Pancreas (tissue), 10 donors: ENCODE results near the gene CFAP43. TPM values are rescaled to one million over a fixed set of nuclear protein-coding genes. Genes with fewer than 3 reads are reported as not detected.

Experiments
- ATAC-seq, 4 donors: fragments of 200-7000 bp; cut with Tn5 transposase; one replicate each; pipeline versions ENCODE4 v1.8.0 to v1.9.1; 2020; ENCODE audit warnings: mild to moderate bottlenecking in 4 of 4, moderate library complexity in 4 of 4
- DNase-seq, 6 donors: peaks; one replicate each; pipeline ENCODE4 v3.0.0-alpha.2; 2020
- FAIRE-seq: peaks from 2 replicates; lab custom pipeline; 2012; peaks lifted over from hg19 to GRCh38; lab: Jason Lieb, UNC
- H3K27ac ChIP-seq, 4 donors: fragments of 200-600 bp; sonication (generic); 1 replicate in 3 of 4; 2 replicates in 1 of 4; pipeline versions ENCODE4 v1.5.0 to v1.8.0; 2020
- H3K27me3 ChIP-seq, 4 donors: fragments of 200-600 bp; one replicate each; pipeline ENCODE4 v1.8.0; 2021
- H3K36me3 ChIP-seq, 3 donors: fragments of 200-600 bp; sonication (generic) in 1 of 3; one replicate each; pipeline versions ENCODE4 v1.5.0 to v1.8.0; 2020 to 2021
- H3K4me1 ChIP-seq, 3 donors: fragments of 200-600 bp; one replicate each; pipeline ENCODE4 v1.8.0; 2021
- H3K4me3 ChIP-seq, 4 donors: fragments of 200-600 bp; sonication (generic) in 2 of 4; one replicate each; pipeline versions ENCODE4 v1.5.0 to v1.8.0; 2020 to 2021
- H3K9me3 ChIP-seq, 4 donors: fragments of 200-600 bp; one replicate each; pipeline ENCODE4 v1.8.0; 2021
- CTCF ChIP-seq, 4 donors: fragments of 200-600 bp; sonication (generic) in 3 of 4; IDR thresholded peaks; one replicate each; pipeline versions ENCODE4 v1.5.0 to v1.8.0; 2021; ENCODE audit warnings: antibody characterized with exemption in 4 of 4
- WGBS, 2 donors: extraction: QIAGEN DNeasy Blood & Tissue Kit; methylation state at CpG; one replicate each; pipeline ENCODE4 v1.1.7; 2013; 5-methylcytosine and 5-hydroxymethylcytosine counted together
- intact Hi-C, 3 donors: fragments of 100-400 bp; cut with DNase I; formaldehyde crosslinking; loops; one replicate each; pipeline versions ENCODE4 v1.11.1 to v1.14.2; 2022
- polyA plus RNA-seq, 2 donors: library from polyadenylated mRNA; stranded (reverse); fragments of 200-250 nt; gene quantifications; one replicate each; pipeline ENCODE4 v1.2.3, GENCODE V29; 2013
- total RNA-seq, 6 donors: library from RNA; stranded (reverse); fragmentation: NEBNext Ultra II Directional in 4 of 6; extraction: Animal tissue kit (Norgen Biotek cat#: 25700) in 4 of 6; gene quantifications; one replicate each; pipeline versions ENCODE4 v1.2.1 to v1.2.4, GENCODE V29; 2021 to 2023
- donor health status: healthy with polysubstance abuse.
- donor health status: DM: no; HTN: no; CAD: no; lungs with moderate emphysema.
- donor health status: DM: no; HTN: no; CAD: no.
- donor health status: control.
- donor health status: control.
- donor health status: Bipolar disorder and iron deficiency.
- donor health status: DM: yes; HTN: yes; CAD: no.
- donor health status: DM: no; HTN: no; CAD: no.
- donor health status: DM: no; HTN: no; CAD: no.
- donor health status: DM: yes; HTN: yes; CAD: no.

CFAP43 gene
- total and polyA plus RNA-seq, 8 donors = 0.60 to 6.2 (median 2.0) TPM

- H3K4me1 ChIP-seq = no peaks in the 10 kb centered on the region
- intact Hi-C loops = no loop called here
- no peaks in the 10 kb centered on the region for H3K27me3 ChIP-seq
- ATAC-seq (no peak), FAIRE-seq (no peak), DNase-seq (no peak)
- H3K36me3 ChIP-seq = no peaks in the 10 kb centered on the region
- no peak overlapping the region for H3K4me3 ChIP-seq
- no peaks in the 10 kb centered on the region for H3K9me3 ChIP-seq
- TF ChIP-seq CTCF (IDR thresholded peaks at IDR 0.05) = no peak
- H3K27ac ChIP-seq = no peak overlapping the region
Measured at GRCh38 chr10:104092749-104093148, 139.4 kb downstream of the CFAP43 start.

- no peak overlapping the region for H3K4me3 ChIP-seq
- no peaks in the 10 kb centered on the region for H3K4me1 ChIP-seq
- FAIRE-seq (no peak), DNase-seq (no peak), ATAC-seq (no peak)
- no peaks in the 10 kb centered on the region for H3K36me3 ChIP-seq
- no peaks in the 10 kb centered on the region for H3K9me3 ChIP-seq
- H3K27ac ChIP-seq = no peak overlapping the region
- no peak for TF ChIP-seq CTCF (IDR thresholded peaks at IDR 0.05)
- H3K27me3 ChIP-seq = no peaks in the 10 kb centered on the region
- intact Hi-C loops = no loop called here
- 71 to 75% methylated on average over 2 of the region's 2 CpGs for WGBS, 2 donors
Measured at GRCh38 chr10:104090611-104091010, 141.6 kb downstream of the CFAP43 start.

GRCh38 chr10:104089621-104090020 lies 142.5 kb downstream of the CFAP43 start:
- intact Hi-C loops = no loop called here
- WGBS, 2 donors = 84 to 86% methylated on average over 3 of the region's 3 CpGs
- H3K36me3 ChIP-seq = no peaks in the 10 kb centered on the region
- FAIRE-seq = no peak
- no peaks in the 10 kb centered on the region for H3K27me3 ChIP-seq
- no peaks in the 10 kb centered on the region for H3K4me1 ChIP-seq
- no peak for ATAC-seq
- no peaks in the 10 kb centered on the region for H3K9me3 ChIP-seq
- H3K4me3 ChIP-seq = no peak overlapping the region
- no peak overlapping the region for H3K27ac ChIP-seq
- TF ChIP-seq CTCF (IDR thresholded peaks at IDR 0.05) = no peak
- DNase-seq = no peak

GRCh38 chr10:104088239-104088638 lies 143.9 kb downstream of the CFAP43 start:
- no peak for ATAC-seq

More at GRCh38 chr10:104088239-104088638, 143.9 kb downstream of the CFAP43 start:
- DNase-seq (no peak), FAIRE-seq (no peak)
- no peaks in the 10 kb centered on the region for H3K36me3 ChIP-seq
- no peaks in the 10 kb centered on the region for H3K27me3 ChIP-seq
- TF ChIP-seq CTCF (IDR thresholded peaks at IDR 0.05) = no peak
- H3K4me3 ChIP-seq = no peak overlapping the region
- intact Hi-C loops = no loop called here
- WGBS, 2 donors = 77 to 85% methylated on average over 5 of the region's 5 CpGs
- H3K27ac ChIP-seq = no peak overlapping the region
- H3K4me1 ChIP-seq = no peaks in the 10 kb centered on the region
- H3K9me3 ChIP-seq = no peaks in the 10 kb centered on the region
